Osteoblast (primary cell): Measurements from ENCODE around the gene RNF112. TPM values are rescaled to one million over a fixed set of nuclear protein-coding genes. Genes with fewer than 3 reads are reported as not detected.
A peak's percentile ranks its signal among the peaks of the same experiment; 100 is the strongest.

Experiments used
- DNase-seq: peaks from one replicate; pipeline ENCODE4 v3.0.0; 2011; ENCODE audit warnings: low spot score, mixed read lengths; ENCODE audit not compliant: insufficient read length; ENCODE audit errors: missing footprints
- H2AFZ ChIP-seq: 2 replicates; pipeline ENCODE4 v1.6.0; 2011; ENCODE audit warnings: mild to moderate bottlenecking, low read length
- H3K27ac ChIP-seq: 2 replicates; pipeline ENCODE4 v1.5.1; 2011; ENCODE audit warnings: mild to moderate bottlenecking, low read depth, low read length, moderate library complexity
- H3K27me3 ChIP-seq: 2 replicates; pipeline ENCODE4 v1.6.0; 2012; ENCODE audit warnings: mild to moderate bottlenecking, control low read depth, inconsistent platforms, low read length, moderate library complexity; ENCODE audit not compliant: insufficient read depth
- H3K36me3 ChIP-seq: 2 replicates; pipeline ENCODE4 v1.5.1; 2011; ENCODE audit warnings: mild to moderate bottlenecking, low read length, control low read depth, moderate library complexity; ENCODE audit not compliant: insufficient read depth
- H3K4me1 ChIP-seq: 2 replicates; pipeline ENCODE4 v1.5.1; 2011; ENCODE audit warnings: mild to moderate bottlenecking, low read length, control low read depth, moderate library complexity; ENCODE audit not compliant: insufficient read depth
- H3K4me2 ChIP-seq: 2 replicates; pipeline ENCODE4 v1.6.0; 2011; ENCODE audit warnings: mild to moderate bottlenecking, low read length; ENCODE audit not compliant: insufficient read depth
- H3K4me3 ChIP-seq: fragments of 200-600 bp; sonication (generic); 3 replicates; pipeline ENCODE4 v1.5.1; 2012; ENCODE audit warnings: mild to moderate bottlenecking, low read length, inconsistent platforms; ENCODE audit not compliant: insufficient read depth
- H3K79me2 ChIP-seq: 2 replicates; pipeline ENCODE4 v1.6.0; 2012; ENCODE audit warnings: mild to moderate bottlenecking, low read length, control low read depth, inconsistent platforms; ENCODE audit not compliant: insufficient read depth
- H3K9me3 ChIP-seq: 2 replicates; pipeline ENCODE4 v1.5.1; 2011; ENCODE audit warnings: low read depth, low read length, control low read depth
- H4K20me1 ChIP-seq: 2 replicates; pipeline ENCODE4 v1.6.0; 2012; ENCODE audit warnings: mild to moderate bottlenecking, low read length, control low read depth; ENCODE audit not compliant: insufficient read depth
- CTCF ChIP-seq: IDR thresholded peaks from 2 replicates; pipeline ENCODE4 v1.5.1; 2011; ENCODE audit warnings: mild to moderate bottlenecking, low read depth, low read length, moderate library complexity; ENCODE audit errors: extremely low read depth
- total RNA-seq: library from RNA; depleted of rRNA; stranded (reverse); fragments of >200 nt; gene quantifications from 2 replicates; pipeline ENCODE4 v1.2.3, GENCODE V29; 2012

Gene RNF112
- total RNA-seq, 1 donor: 0.36 TPM

GRCh38 chr17:19378416-19379360 is 32.3 kb upstream of the RNF112 start, which contains the start of gene MAPK7:
Gene MAPK7, plus strand, starts transcription at chr17:19378498. Its CDS starts 403 bp downstream, at chr17:19378901.
- TF ChIP-seq CTCF: no peak
- H3K79me2 ChIP-seq: peaks cover 45% of the 10 kb centered on the region
- DNase-seq: peak; percentile 94
- peaks cover 21% of the 10 kb centered on the region for H3K4me1 ChIP-seq
- H3K27ac ChIP-seq: peak within 1 kb of the TSS; percentile 98
- H3K9me3 ChIP-seq: no peaks in the 10 kb centered on the region
- H3K36me3 ChIP-seq: peaks cover 44% of the 10 kb centered on the region
- H4K20me1 ChIP-seq: peaks cover 14% of the 10 kb centered on the region
- H3K4me2 ChIP-seq: peak within 1 kb of the TSS; percentile 98
- peak within 1 kb of the TSS; percentile 99 for H2AFZ ChIP-seq
- H3K27me3 ChIP-seq: no peaks in the 10 kb centered on the region
- H3K4me3 ChIP-seq: peak within 1 kb of the TSS; percentile 96

DNA sequence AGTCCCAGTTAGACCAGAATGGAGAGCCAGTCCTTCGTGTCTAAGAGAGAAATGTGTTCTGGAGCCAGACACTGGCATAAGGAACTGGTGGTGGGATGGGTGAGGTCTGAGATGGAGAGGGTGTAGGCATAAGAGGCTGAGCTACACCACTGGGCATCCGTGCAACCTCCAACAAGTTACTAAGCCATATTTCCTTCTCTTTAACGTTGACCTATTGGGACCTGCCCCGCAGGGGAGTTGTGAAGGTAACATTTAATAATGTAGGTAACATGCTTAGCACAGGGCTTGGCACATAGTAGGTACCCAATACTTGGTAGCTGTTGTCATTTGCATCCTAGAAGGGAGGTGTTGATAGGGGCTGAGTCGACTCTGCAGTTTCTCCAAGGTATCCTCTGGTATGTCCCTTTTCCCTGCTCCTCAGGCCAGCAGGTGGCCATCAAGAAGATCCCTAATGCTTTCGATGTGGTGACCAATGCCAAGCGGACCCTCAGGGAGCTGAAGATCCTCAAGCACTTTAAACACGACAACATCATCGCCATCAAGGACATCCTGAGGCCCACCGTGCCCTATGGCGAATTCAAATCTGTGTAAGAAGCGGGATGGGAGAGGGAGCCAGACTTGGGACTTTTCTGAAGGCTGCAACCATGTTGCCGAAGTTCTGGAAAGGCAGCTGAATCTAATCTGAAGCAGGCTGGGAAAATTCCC is 31.5 kb upstream of the RNF112 start:
- peak overlapping the region; percentile 46 for H3K27ac ChIP-seq

DNA sequence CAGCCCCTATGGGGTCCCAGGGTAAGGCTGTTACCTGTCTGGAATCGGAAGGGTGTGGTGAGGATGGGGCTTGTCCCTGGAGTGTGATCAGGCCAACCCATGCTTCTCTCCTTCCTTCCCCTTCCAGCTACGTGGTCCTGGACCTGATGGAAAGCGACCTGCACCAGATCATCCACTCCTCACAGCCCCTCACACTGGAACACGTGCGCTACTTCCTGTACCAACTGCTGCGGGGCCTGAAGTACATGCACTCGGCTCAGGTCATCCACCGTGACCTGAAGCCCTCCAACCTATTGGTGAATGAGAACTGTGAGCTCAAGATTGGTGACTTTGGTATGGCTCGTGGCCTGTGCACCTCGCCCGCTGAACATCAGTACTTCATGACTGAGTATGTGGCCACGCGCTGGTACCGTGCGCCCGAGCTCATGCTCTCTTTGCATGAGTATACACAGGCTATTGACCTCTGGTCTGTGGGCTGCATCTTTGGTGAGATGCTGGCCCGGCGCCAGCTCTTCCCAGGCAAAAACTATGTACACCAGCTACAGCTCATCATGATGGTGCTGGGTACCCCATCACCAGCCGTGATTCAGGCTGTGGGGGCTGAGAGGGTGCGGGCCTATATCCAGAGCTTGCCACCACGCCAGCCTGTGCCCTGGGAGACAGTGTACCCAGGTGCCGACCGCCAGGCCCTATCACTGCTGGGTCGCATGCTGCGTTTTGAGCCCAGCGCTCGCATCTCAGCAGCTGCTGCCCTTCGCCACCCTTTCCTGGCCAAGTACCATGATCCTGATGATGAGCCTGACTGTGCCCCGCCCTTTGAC is 30.3 kb upstream of the RNF112 start:
- TF ChIP-seq CTCF: no peak
- Histone ChIP-seq H3K27ac (no peak overlapping the region), H3K27me3 (no peaks in the 10 kb centered on the region), H2AFZ (no peak overlapping the region), H3K4me2 (no peak overlapping the region), H3K36me3 (peaks cover 63% of the 10 kb centered on the region), H4K20me1 (peaks cover 19% of the 10 kb centered on the region), H3K79me2 (peaks cover 43% of the 10 kb centered on the region), H3K9me3 (no peaks in the 10 kb centered on the region), H3K4me3 (no peak overlapping the region), H3K4me1 (peaks cover 21% of the 10 kb centered on the region)
- peak; percentile 53 for DNase-seq

More for the DNA sequence above, 31.5 kb upstream of the RNF112 start:
- Histone ChIP-seq H4K20me1 (peaks cover 15% of the 10 kb centered on the region), H3K4me2 (peak overlapping the region; percentile 94), H3K4me3 (peak overlapping the region; percentile 96), H3K4me1 (peaks cover 16% of the 10 kb centered on the region), H3K9me3 (no peaks in the 10 kb centered on the region), H3K79me2 (peaks cover 45% of the 10 kb centered on the region), H3K27me3 (no peaks in the 10 kb centered on the region), H2AFZ (no peak overlapping the region), H3K36me3 (peaks cover 52% of the 10 kb centered on the region)
- no peak for DNase-seq
- no peak for TF ChIP-seq CTCF
